Neural cell (in vitro differentiated cells): ENCODE data around the gene NUCB1.

ENCODE experiments used
- CTCF ChIP-seq: fragments of 450-650 bp; IDR thresholded peaks from 2 replicates; pipeline ENCODE4 v1.5.1; 2014; ENCODE audit warnings: antibody characterized with exemption, mild to moderate bottlenecking, moderate library complexity; ENCODE audit not compliant: poor library complexity, severe bottlenecking
- EP300 ChIP-seq: fragments of 450-650 bp; conservative IDR thresholded peaks from 2 replicates; pipeline ENCODE4 v1.6.1; 2014; ENCODE audit warnings: antibody characterized with exemption, mild to moderate bottlenecking, moderate library complexity; ENCODE audit not compliant: poor library complexity, severe bottlenecking
- EZH2 ChIP-seq: fragments of 200-600, 300-800 bp; shearing (Covaris generic), sonication (generic); IDR thresholded peaks from 2 replicates; pipeline ENCODE4 v1.6.1; 2014; ENCODE audit warnings: antibody characterized with exemption, low read length, borderline replicate concordance, mild to moderate bottlenecking; ENCODE audit not compliant: insufficient read depth, poor library complexity, severe bottlenecking
- MXI1 ChIP-seq: fragments of 450-650 bp; conservative IDR thresholded peaks from 2 replicates; pipeline ENCODE4 v1.6.1; 2014; ENCODE audit warnings: antibody characterized with exemption, mild to moderate bottlenecking; ENCODE audit not compliant: poor library complexity, severe bottlenecking
- POLR2AphosphoS5 ChIP-seq: IDR thresholded peaks from 2 replicates; pipeline ENCODE4 v1.6.1; 2012
- RAD21 ChIP-seq: fragments of 450-650 bp; conservative IDR thresholded peaks from 2 replicates; pipeline ENCODE4 v1.6.1; 2014; ENCODE audit warnings: antibody characterized with exemption, mild to moderate bottlenecking, moderate library complexity
- REST ChIP-seq: IDR thresholded peaks from 2 replicates; pipeline ENCODE4 v1.6.1; 2012; ENCODE audit warnings: borderline replicate concordance
- SMC3 ChIP-seq: fragments of 450-650 bp; conservative IDR thresholded peaks from 2 replicates; pipeline ENCODE4 v1.6.1; 2014; ENCODE audit warnings: antibody characterized with exemption, mild to moderate bottlenecking, moderate library complexity; ENCODE audit not compliant: poor library complexity
- TAF1 ChIP-seq: IDR thresholded peaks from 2 replicates; pipeline ENCODE4 v1.6.1; 2012; ENCODE audit warnings: low read depth

DNA sequence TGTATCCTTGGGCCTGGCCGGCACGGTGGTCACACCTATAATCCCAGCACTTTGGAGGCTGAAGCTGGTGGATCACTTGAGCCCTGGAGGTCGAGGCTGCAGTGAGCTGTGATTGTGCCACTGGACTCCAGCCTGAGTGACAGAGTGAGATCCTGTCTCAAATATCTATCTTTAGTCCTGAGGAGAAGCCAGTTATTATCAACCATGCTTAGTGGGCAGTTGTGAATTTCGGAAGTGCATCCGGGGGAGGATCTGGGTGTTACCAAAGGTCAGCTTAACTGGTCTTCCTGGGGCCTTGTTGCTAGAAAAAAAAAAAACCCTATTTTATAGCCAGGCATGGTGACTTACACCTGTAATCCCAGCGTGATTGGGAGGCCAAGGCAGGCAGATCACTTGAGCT lies 43.0 kb downstream of the NUCB1 start:
- no peak for TF ChIP-seq MXI1
- no peak for TF ChIP-seq CTCF
- TF ChIP-seq REST: no peak
- no peak for TF ChIP-seq EP300
- no peak for TF ChIP-seq TAF1
- TF ChIP-seq RAD21: no peak
- TF ChIP-seq POLR2AphosphoS5: no peak
- no peak for TF ChIP-seq EZH2
- no peak for TF ChIP-seq SMC3
